ENCODE measurements around the gene NCAPD2.

Gene NCAPD2

GRCh38 chr12:6524648-6525047 is 30.7 kb downstream of the NCAPD2 start:
- H3K9me3 ChIP-seq (ENCODE audit: control insufficient read depth, insufficient read depth, low read depth, low read length), result no peaks in the 10 kb centered on the region
- POLR2A ChIA-PET, result no interaction called here
- H3K4me3 ChIP-seq (ENCODE audit: low read depth, low read length), result no peak overlapping the region
- H3K27ac ChIP-seq (ENCODE audit: extremely low read depth, low read depth, low read length), result no peak overlapping the region
- peaks cover 78 to 100% of the 10 kb centered on the region in 2 experiments for H3K36me3 ChIP-seq (ENCODE audit: control insufficient read depth in 2 of 2, insufficient read depth in 1 of 2, low read length in 2 of 2)
- CTCF ChIA-PET, result no interaction called here
- no peaks in the 10 kb centered on the region for H3K4me1 ChIP-seq (ENCODE audit: control insufficient read depth, insufficient read depth, low read length)
- TF ChIP-seq ZNF223 (tag by site-specific recombination; IDR thresholded peaks at IDR 0.05) (no peak), ZNF776 (tag by site-specific recombination; IDR thresholded peaks at IDR 0.05; ENCODE audit: borderline replicate concordance) (no peak), ZNF837 (tag by site-specific recombination; IDR thresholded peaks at IDR 0.05) (no peak), ZNF677 (tag by site-specific recombination; IDR thresholded peaks at IDR 0.05) (no peak), ZNF76 (tag by site-specific recombination; IDR thresholded peaks at IDR 0.05; ENCODE audit: borderline replicate concordance, low read depth) (no peak), HOXC10 (CRISPR knock-in tag; IDR thresholded peaks at IDR 0.05) (no peak), ZBTB17 (tag by site-specific recombination; IDR thresholded peaks at IDR 0.05) (no peak), ZBTB8A (tag by site-specific recombination; IDR thresholded peaks at IDR 0.05) (no peak), ZNF549 (tag by site-specific recombination; IDR thresholded peaks at IDR 0.05) (no peak)
- TF ChIP-seq, protein P1, sequence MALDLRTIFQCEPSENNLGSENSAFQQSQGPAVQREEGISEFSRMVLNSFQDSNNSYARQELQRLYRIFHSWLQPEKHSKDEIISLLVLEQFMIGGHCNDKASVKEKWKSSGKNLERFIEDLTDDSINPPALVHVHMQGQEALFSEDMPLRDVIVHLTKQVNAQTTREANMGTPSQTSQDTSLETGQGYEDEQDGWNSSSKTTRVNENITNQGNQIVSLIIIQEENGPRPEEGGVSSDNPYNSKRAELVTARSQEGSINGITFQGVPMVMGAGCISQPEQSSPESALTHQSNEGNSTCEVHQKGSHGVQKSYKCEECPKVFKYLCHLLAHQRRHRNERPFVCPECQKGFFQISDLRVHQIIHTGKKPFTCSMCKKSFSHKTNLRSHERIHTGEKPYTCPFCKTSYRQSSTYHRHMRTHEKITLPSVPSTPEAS (tag by site-specific recombination; IDR thresholded peaks at IDR 0.05), result no peak

- no peak for TF ChIP-seq ZIC2 (tag by site-specific recombination; IDR thresholded peaks at IDR 0.05)
- no peak for TF ChIP-seq KLF10 (tag by site-specific recombination; IDR thresholded peaks at IDR 0.05)
- TF ChIP-seq ZFP69B (tag by site-specific recombination; IDR thresholded peaks at IDR 0.05), result no peak
- TF ChIP-seq ZNF600 (tag by site-specific recombination; IDR thresholded peaks at IDR 0.05), result no peak
- no peak for TF ChIP-seq ZNF423 (tag by site-specific recombination; IDR thresholded peaks at IDR 0.05)
- no peak for TF ChIP-seq BCL6B (tag by site-specific recombination; IDR thresholded peaks at IDR 0.05)
- no peak for TF ChIP-seq KLF16 (tag by site-specific recombination; IDR thresholded peaks at IDR 0.05)
- TF ChIP-seq SP2 (tag by site-specific recombination; IDR thresholded peaks at IDR 0.05), result no peak
- TF ChIP-seq ZNF664 (tag by site-specific recombination; IDR thresholded peaks at IDR 0.05), result no peak
- no peak for TF ChIP-seq ZNF280C (tag by site-specific recombination; IDR thresholded peaks at IDR 0.05)
- no peak for TF ChIP-seq ZNF174 (tag by site-specific recombination; IDR thresholded peaks at IDR 0.05)
- TF ChIP-seq ZNF555 (tag by site-specific recombination; conservative IDR thresholded peaks at IDR 0.05), result no peak
- TF ChIP-seq ZNF138 (tag by site-specific recombination; IDR thresholded peaks at IDR 0.05; ENCODE audit: borderline replicate concordance), result no peak
- TF ChIP-seq ZNF529 (tag by site-specific recombination; IDR thresholded peaks at IDR 0.05; ENCODE audit: insufficient replicate concordance), result no peak
- no peak for TF ChIP-seq ZNF24 (tag by site-specific recombination; IDR thresholded peaks at IDR 0.05)
- no peak for TF ChIP-seq ZNF23 (tag by site-specific recombination; IDR thresholded peaks at IDR 0.05; ENCODE audit: borderline replicate concordance)
- no peak for TF ChIP-seq ZNF692 (tag by site-specific recombination; IDR thresholded peaks at IDR 0.05)
- no peak for TF ChIP-seq ZNF366 (tag by site-specific recombination; conservative IDR thresholded peaks at IDR 0.05)
- TF ChIP-seq SCRT2 (tag by site-specific recombination; IDR thresholded peaks at IDR 0.05), result no peak
- TF ChIP-seq, protein P2, sequence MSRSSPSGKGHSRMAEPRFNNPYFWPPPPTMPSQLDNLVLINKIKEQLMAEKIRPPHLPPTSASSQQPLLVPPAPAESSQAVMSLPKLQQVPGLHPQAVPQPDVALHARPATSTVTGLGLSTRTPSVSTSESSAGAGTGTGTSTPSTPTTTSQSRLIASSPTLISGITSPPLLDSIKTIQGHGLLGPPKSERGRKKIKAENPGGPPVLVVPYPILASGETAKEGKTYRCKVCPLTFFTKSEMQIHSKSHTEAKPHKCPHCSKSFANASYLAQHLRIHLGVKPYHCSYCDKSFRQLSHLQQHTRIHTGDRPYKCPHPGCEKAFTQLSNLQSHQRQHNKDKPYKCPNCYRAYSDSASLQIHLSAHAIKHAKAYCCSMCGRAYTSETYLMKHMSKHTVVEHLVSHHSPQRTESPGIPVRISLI (tag by site-specific recombination; IDR thresholded peaks at IDR 0.05), result no peak
- H3K27ac ChIP-seq (ENCODE audit: extremely low read depth, low read depth, low read length), result no peak overlapping the region
- no peaks in the 10 kb centered on the region for H3K4me1 ChIP-seq (ENCODE audit: control insufficient read depth, insufficient read depth, low read length)
- no peaks in the 10 kb centered on the region for H3K9me3 ChIP-seq (ENCODE audit: control insufficient read depth, insufficient read depth, low read depth, low read length)
- peaks cover 74 to 100% of the 10 kb centered on the region in 2 experiments for H3K36me3 ChIP-seq (ENCODE audit: control insufficient read depth in 2 of 2, insufficient read depth in 1 of 2, low read length in 2 of 2)
- POLR2A ChIA-PET, result interaction anchor here (1.0 to 1.2 kb wide), 2 partner anchors 8 to 12 kb away, joined by 3 to 4 read pairs; partner anchors contain the start of gene GAPDH
- no peak overlapping the region for H3K4me3 ChIP-seq (ENCODE audit: low read depth, low read length)
- CTCF ChIA-PET, result no interaction called here
These were observed 32.3 kb downstream of the NCAPD2 start for GRCh38 chr12:6526201-6526600.
